T-helper 2 cell (primary cell): ENCODE data around the gene ITPKC.

ENCODE experiments used
- DNase-seq, 5 experiments: peaks; one replicate each; pipeline versions ENCODE4 v3.0.0 to v3.0.0-alpha.2; 2012 to 2022

The ITPKC gene

DNA sequence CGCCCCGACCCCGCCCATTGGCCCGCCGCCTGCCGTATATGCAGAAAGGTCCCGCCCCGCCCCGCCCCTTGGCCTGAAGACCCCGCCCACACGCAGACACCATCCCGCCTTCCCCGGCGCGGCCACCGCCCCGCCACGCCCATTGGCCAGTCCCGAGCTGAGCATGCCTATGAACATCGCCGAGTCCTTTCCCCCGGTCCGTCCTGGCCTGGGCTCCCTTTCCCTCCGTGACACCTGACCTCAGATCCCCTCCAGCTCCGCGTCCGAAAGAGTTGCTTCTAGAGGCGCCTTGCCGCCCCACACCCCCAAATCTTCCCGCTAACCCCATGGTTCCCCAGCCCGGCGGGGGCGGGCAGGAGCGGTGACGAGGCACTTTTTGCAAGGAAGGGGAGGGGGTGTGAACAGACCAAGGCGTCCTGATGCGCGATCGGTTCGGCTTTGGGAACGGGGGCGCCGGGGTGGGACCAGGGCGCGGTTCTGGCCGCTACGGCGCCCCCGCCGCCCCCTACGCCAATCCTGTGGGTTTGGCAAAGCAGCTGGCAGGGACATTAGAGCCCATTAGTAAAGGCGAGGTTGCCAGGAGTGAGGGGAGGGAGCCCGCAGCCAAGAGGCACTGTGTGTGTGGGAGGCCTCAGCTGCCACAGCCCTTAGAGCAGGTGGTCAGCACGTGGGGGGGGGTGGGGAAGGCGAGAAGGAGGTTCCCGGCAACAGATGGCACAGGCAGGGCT lies 26.1 kb upstream of the ITPKC start:
- DNase-seq, result peak; percentile 74 to 90 (median 85)

DNA sequence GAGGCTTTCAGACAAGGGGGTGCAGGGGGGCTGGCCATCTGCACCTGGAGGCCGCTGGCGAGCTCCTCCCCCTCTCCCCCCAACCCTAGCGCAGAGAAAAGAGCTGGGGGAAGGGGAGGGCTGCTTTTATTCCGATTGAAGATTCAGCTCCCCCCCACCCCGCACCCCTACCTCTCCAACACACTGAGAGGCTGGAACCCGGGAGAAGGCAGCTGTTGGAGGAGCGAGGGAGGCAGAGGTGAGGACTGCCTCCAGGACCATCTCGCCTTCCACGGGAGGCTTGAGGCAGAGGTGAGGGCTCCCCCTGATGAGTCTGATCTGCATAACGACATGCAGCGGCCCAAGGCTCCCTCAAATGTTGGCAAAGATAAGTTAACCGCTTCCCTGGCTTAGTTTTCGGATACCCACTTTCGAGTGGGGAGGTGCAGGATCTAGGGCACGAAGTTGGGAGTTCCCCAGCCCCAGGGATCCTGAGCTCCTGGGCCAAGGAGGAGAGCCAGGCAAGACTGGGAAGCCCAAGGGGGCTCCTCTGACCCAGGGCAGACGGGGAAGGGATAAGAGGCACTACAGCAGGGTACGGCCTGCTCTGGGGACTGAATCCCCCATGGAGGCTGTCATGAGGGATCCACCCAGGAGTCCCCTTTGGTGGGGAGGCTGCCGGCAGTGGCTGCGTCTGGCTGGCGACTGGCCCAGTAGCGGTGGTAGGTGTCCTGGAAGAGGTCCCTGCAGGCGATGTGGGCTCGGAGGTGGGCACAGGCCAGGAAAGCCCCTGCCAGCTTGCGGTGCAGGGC lies 25.3 kb upstream of the ITPKC start:
- no peak for DNase-seq

DNA sequence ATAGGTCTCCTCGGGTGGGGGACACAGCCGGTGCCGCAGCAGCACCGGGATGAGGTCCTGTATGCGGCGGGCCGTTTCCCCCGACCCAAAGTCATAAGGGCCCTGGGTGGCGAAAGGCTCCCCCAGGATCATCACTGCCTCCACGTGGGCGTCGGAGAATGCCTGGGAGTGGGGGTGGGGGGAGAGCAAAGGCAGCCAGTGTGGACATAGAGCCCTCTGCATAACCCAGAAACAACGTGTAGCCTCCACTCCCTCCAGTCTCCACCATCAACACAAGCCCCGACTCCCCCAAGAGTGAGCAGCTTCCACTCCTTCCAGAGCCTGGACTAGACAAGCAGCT lies 24.7 kb upstream of the ITPKC start:
- DNase-seq, result no peak

DNA sequence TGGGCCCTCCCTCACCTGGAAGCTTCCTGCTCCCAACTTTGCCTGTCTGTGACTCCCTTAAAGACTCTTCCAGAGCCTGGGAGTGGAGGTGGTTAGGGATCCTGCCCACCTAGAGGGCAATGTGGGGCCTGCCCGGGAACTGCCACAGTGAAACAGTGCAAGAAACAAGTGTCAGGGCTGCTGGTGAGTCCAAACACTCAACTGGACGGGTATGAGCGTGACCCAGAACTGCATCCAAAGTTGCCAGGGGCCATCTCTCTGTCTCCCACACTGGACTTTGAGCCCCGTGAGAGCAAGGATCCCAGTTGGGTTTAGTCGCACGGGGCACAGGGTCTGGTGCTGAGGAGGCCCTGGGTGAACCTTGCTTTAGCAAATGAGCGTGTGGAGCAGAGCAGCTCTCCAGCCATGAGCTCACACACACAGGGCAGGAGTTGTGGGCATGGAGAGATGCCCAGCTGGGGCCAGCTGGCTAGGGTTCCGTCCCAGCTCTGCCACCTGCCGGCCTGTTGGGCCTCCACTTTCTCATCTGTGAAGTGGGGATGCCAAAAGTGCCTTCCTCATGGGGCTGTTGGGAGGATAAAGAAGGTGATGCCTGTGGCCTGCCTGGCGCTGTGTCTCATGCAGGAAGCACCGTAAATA lies 23.6 kb upstream of the ITPKC start:
- no peak for DNase-seq

DNA sequence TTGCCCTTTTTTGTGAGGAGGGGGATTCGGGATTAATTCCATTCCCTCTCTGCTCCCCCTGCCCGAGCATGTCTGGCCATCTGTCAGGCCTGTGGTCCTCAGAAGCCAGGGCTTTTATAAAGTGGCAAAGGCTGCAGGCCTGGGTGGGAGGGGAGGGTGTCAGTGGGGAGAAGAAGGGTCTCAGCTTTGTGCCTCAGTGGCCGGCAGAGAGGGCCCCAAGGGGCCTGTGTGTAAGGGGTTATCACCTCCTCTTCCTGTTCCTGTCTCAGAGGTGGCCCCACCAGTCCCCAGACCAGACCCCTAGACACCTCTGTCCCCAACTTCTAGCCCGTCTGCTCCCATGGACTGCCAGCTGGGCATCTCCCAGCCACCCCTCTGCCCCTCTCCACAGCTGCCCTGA lies 23.0 kb upstream of the ITPKC start:
- DNase-seq, result no peak

DNA sequence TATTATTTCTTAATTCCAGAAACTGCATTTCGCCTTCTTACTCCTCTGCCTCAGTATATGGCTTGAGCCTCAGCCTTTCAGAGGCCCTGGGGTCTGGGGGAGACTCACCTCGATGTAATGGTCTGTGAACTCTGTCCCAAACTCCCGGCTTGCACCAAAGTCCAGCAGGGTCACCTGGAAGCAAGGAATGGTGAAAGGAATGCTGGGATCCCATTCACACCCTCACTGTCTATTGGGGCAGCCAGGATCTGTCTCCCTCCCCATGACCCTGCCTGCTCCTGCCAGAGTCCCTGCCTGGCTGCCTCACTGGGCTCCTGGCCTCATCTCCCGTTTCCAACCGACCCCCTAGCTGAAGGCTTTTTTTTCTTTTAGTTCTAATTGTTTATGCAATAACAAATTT lies 21.0 kb upstream of the ITPKC start:
- no peak for DNase-seq

DNA sequence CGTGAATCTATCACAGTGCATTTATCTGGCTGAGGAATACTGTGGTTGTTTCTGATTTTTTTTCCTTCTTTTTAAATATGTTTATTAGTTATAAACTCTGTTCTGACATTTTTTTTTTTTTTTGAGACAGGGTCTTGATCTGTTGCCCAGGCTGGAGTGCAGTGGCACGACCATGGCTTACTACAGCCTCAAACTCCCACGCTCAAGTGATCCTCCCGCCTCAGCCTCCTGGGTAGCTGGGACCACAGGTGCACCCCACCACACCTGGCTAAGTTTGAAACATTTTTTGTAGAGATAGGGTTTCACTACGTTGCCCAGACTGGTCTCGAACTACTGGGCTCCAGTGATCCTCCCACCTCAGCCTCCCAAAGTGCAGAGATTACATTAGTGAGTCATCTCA lies 19.9 kb upstream of the ITPKC start:
- no peak for DNase-seq

DNA sequence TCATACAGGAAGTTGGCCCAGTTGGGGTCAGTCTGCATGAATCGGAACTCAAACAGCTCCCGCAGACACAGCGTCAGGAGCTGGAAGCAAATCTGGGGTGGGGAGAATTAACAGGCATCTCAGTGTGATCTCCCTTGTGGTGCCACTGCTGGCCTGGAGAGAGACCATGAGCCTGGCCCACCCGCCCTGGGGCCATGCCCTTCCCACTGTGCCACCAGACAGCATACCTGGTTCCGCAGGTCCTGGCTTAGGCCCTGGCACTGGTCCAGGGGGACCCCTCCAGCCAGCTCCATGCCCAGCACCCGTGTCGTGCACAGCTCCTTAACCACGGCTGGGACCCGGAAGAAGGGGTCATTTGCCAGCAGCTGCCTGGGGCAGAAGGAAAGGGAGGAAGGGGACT lies 16.8 kb upstream of the ITPKC start:
- DNase-seq, result no peak

DNA sequence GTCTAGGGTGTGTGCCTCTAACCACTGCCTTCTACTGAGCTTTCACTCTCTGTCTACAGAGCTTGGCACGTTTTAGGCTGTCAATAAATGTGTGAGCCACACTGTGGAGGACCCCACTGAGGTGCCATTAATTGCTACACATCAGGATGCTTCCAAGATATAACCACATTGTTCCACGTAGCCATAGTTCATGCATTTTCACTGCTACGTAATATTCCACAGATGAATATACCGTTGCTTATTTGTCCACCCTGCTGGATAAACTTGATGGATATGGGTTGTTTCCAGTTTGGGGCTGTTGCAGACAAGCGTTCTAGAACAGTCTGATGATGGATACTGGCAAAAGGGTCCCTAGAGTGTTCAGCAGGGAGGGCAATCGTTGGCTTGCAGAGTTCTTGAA lies 15.2 kb upstream of the ITPKC start:
- DNase-seq, result no peak

DNA sequence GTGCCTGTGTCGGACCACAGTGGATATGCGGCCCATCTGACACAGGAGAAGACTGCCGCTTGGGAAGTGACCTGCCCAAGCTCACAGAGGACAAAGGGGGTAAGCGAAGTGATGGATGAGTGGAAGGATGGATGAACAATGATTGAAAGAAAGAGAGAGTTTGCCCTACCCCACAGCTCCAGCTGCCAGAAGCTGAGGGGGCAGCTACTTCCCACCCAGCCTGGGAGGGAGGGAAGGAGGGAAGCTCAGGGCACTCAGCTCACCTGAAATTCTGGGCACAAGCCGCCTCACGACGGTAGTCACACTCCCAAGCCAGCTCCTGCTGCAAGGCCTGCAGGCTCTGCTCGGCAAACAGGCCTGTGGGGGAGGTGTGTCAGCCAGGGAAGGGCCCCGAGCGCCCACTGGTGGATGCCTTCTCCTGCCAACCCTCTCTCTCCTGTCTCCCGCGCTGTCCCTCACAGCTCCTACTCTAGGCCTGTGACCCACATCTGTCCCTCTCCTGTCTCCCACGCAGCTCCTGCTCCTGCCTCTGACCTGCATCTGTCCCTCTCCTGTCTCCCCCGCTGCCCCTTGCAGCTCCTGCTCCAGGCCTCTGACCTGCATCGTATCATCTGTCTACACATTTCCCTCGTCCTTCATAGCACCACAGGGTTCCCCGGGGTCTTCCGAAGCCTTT lies 14.4 kb upstream of the ITPKC start:
- DNase-seq, result no peak

DNA sequence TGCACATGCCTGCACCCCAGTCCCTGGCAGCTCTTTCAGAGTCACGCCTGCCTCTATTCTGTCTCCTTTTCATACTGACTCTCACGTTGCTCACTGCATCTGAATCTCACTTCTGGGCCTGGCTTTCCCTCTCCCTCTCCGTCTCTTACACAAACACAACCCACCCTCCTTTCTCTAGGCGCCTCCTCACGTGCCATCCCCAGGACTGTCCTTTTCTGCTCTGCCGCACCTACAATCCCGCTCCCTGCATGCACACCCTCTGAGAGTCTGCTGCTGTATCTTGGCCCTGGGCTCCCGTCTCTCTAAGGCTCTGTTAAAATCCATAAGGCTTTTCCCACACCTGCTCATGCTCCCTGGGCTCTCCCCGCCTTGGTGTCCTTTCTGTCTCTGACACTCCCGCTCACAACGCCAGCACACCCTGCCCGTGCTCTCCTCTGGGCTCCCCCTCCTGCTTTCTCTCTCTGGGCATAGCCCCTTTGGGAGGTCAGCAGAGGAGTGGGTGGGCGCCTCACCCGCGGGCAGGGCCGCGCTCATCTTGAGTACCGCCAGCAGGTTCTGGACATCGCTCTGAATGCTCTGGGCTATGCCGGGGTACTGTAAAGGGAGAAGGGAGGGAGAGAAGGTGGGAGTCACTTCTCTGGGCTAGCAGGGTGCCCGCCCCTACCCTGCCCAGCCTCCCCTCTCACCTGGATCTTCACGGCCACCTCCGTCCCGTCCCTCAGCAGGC lies 13.7 kb upstream of the ITPKC start:
- DNase-seq, result no peak

DNA sequence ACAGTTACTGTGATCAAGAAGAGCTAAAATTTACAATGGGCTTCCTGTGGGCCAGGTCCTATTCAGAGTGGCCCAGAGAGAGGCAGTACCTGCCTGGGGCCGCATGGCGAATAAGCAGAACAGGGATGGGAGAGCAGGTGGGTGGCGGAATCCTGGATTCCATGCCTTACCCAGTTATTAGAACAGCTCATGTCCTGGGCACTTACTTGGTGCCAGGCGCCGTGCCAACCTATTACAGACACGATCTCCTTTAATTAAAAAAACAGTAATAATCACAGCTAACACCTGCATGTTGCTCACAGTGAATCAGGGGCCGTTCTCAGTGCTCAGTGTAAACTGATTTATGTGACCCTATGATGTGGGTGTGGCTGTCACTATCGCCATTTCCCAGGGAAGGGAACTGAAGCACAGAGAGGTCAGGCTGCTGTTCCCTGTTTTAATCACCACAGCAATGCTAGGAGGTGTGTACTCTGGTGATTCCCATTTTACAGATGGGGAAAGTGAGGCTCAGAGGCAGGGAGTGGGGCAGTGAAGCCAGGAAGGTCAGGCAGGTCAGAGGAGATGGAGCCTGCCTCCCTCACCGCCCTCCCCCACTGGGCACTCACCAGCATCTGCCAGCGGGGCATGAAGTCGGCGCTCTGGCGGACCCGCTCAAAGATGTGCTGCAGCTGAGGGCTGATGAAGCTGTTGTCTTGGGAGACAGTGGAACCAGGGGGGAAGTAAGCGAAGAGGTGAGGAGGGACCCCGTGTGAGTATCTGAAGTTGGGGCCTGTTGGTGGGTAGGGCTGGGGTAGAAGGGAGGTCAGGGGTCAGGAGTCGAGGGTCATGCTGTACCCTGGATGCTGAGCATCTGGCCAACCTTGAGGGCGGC lies 12.2 kb upstream of the ITPKC start:
- no peak for DNase-seq

DNA sequence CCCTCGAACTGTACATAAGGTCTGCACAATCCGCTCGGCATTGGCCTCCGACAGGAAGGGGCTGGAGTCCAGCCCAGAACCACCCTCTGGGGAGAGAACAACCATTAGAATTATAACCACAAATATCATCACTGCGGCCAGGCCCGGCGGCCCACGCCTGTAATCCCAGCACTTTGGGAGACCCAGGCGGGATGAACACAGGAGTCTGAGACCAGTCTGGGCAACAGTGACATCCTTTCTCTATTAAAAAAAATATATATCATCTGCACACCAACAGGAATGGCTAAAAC lies 11.6 kb upstream of the ITPKC start:
- no peak for DNase-seq

DNA sequence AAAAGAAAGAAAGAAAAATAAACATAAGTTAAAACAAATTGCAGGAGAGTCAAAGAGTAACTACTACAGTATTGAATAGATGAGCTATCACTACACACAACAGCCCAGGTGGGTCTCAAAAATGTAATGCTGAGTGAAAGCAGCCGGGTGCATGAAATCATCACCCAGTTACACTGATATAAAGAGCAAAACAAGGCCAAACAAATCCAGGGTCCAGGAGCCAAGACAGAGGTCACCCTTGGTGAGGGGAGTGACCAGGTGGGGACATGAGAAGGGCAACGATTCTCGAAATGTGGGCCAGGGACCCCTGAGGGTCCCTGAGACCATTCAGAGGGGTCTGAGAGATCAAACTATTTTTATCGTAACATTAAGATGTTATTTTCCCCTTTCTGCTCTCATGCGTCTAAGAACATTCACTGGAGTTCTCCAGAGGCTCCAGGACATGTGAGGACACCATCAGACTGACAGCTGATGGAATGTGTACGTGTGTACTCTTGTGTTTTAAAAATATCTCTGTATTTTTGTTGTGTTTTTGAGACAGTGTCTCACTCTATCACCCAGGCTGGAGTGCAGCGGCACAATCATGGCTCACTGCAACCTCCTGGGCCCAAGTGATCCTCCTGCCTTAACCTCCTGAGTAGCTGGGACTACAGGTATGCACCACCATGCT lies 10.8 kb upstream of the ITPKC start:
- DNase-seq, result no peak

DNA sequence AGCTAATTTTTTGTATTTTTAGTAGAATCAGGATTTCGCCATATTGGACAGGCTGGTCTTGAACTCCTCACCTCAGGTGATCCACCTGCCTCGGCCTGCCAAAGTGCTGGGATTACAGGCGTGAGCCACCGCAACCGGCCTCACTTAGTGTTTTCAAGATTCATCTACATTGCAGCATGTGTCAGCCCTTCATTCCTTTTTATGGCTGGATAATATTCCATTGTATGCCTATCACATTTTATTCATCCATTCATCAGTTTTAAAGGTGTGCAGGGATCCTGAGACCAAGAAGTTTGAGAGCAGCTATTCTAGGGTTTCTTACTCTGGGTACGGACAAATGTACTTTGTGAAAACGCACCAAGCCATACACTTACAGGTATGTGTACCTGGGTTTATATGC lies 9.3 kb upstream of the ITPKC start:
- no peak for DNase-seq

DNA sequence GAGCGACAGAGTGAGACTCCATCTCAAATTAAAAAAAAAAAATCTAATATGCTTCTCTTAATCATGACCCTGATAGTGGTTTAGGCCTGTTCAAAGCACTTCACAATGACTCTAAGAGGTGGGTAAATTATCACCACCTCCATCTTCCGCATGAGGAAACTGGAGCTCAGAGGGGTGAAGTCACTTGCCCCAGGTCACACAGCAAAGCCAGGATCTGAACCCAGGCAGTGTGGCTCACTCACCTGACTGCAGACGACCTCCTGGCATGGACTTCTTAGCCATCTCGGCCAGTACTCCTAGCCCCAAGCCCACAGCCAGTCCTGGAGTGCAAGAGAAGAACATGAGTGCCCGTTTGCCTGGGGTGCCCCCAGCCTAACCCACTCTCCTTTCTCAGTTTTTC lies 7.1 kb upstream of the ITPKC start:
- DNase-seq, result no peak

DNA sequence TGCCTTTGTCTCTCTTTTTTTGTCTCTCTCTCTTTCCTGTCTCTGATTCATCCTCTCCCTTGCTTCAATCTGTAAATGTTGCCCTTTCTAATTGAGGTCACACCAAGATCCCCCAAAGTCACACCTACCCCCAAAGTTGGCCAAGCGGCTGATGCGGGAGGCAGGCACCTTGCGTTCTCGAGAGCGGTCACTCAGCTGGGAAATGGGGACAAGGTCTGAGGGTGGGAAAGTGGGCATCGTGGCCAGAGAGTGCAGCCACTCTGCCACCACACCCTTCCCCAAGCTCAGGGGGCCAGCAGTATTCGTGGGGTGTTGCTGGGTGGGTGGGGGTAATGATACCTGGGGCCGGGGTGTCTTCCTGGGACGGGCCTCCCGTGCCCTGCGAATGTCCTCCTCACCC lies 3.0 kb upstream of the ITPKC start:
- no peak for DNase-seq

DNA sequence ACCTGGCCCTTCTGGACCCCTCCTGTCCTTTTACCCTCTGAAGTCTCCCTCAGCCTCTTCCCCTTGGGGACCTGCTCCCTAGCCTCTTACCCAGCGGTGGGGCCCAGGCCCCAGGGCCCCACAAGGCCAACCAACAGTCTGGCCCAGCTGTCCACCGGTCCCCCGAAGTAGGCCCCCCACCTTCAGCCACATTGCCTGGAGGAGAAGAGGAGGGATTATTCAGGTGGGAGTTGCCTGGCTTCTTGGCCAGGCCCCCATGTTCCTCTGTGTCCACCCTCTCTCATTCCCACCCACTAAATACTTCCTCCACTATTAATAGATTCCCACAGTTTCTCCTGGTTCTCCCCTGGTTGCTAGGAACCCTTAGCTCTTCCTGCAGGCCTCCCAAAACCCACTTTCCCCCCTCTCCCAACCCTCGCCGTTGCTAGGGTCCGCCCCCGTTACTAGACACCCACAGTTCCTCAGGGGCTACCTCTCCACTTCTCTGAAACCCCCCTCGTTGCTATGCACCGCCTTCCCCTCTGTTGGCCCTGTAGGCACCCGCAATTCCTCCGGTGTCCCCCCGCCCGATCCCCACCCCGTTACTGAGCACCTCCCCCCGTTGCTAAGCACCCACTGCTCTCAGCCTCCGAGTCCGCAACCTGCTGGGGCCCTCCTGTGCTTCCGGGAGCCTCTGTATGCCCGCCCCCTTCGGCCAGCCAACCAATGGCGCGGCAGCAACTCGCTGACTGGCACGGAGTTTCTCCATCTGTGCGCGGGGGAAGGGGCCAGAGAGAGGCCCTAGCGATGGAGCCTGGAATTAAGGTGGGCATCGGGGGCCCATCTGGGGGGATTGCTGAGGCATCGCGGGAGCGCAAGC lies 2.2 kb upstream of the ITPKC start:
- peak; percentile 86 to 94 (median 89) for DNase-seq

DNA sequence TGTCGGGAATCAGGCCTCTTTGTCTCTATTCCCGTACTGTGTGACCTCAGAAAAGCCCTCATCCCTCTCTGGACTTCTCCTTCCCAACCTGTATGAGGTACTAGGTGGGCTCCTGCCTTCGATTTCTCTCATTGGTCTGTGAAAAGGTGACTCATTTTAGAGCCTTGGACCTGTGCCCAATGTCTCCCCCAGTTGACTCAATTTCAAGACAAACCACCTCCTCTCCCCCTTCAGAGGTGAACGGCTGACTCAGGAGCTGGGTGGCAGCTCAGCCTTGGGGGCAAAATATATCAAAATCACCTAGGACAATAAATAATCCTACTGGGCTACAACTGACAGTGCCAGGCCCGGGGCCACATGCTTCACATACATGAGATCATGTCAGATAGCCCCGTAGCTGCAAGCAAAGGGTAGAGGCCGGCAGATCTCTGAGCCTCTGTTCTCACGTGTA lies 856 bp upstream of the ITPKC start:
- peak in 4 of 5 experiments; percentile 20 to 57 (median 47) for DNase-seq

DNA sequence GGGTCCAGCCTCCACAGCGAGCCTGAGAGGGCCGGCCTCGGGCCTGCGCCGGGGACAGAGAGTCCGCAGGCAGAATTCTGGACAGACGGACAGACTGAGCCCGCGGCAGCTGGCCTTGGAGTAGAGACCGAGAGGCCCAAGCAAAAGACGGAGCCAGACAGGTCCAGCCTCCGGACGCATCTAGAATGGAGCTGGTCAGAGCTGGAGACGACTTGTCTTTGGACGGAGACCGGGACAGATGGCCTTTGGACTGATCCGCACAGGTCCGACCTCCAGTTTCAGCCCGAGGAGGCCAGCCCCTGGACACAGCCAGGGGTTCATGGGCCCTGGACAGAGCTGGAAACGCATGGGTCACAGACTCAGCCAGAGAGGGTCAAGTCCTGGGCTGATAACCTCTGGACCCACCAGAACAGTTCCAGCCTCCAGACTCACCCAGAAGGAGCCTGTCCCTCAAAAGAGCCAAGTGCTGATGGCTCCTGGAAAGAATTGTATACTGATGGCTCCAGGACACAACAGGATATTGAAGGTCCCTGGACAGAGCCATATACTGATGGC lies 490 bp downstream of the ITPKC start:
- no peak for DNase-seq
